DND-41 (cell line): Measurements from ENCODE around the gene AHCYL2.

Experiments
- ATAC-seq: fragments of 200-7000 bp; cut with Tn5 transposase; 3 replicates; pipeline ENCODE4 v1.9.1; 2021; ENCODE audit warnings: low read depth; ENCODE audit not compliant: insufficient read depth
- DNase-seq: peaks from one replicate; pipeline ENCODE4 v3.0.0-alpha.2; 2020
- H2AFZ ChIP-seq: 2 replicates; pipeline ENCODE4 v1.6.0; 2012; ENCODE audit warnings: low read depth, low read length
- H3K27ac ChIP-seq: 2 replicates; pipeline ENCODE4 v1.5.1; 2012; ENCODE audit warnings: low read length, inconsistent platforms
- H3K27me3 ChIP-seq: fragments of 200-600 bp; sonication (generic); 2 replicates; pipeline ENCODE4 v1.6.0; 2012; ENCODE audit warnings: low read length, mild to moderate bottlenecking, inconsistent platforms; ENCODE audit not compliant: insufficient read depth, poor library complexity
- H3K36me3 ChIP-seq: 2 replicates; pipeline ENCODE4 v1.5.1; 2012; ENCODE audit warnings: low read length, inconsistent platforms; ENCODE audit not compliant: insufficient read depth
- H3K4me1 ChIP-seq: 2 replicates; pipeline ENCODE4 v1.5.1; 2012; ENCODE audit warnings: mild to moderate bottlenecking, low read length; ENCODE audit not compliant: insufficient read depth
- H3K4me2 ChIP-seq: 2 replicates; pipeline ENCODE4 v1.6.0; 2012; ENCODE audit warnings: mild to moderate bottlenecking, moderate library complexity, low read length, inconsistent platforms; ENCODE audit not compliant: insufficient read depth
- H3K4me3 ChIP-seq, 2 experiments: fragments of 200-600 bp in 1 of 2; shearing (Covaris generic) in 1 of 2; 2 replicates each; pipeline ENCODE4 v1.5.1; 2012 to 2016; ENCODE audit warnings: inconsistent platforms in 2 of 2, low read length in 2 of 2, mild to moderate bottlenecking in 2 of 2, low read depth in 1 of 2, moderate library complexity in 1 of 2
- H3K79me2 ChIP-seq: 2 replicates; pipeline ENCODE4 v1.6.0; 2012; ENCODE audit warnings: low read length, inconsistent platforms; ENCODE audit not compliant: insufficient read depth
- H3K9ac ChIP-seq: 2 replicates; pipeline ENCODE4 v1.6.0; 2012; ENCODE audit warnings: low read depth, mild to moderate bottlenecking, inconsistent platforms, low read length, moderate library complexity
- H3K9me3 ChIP-seq: 2 replicates; pipeline ENCODE4 v1.5.1; 2012; ENCODE audit warnings: low read length, moderate library complexity, mild to moderate bottlenecking, inconsistent platforms; ENCODE audit not compliant: insufficient read depth, severe bottlenecking
- H4K20me1 ChIP-seq: 2 replicates; pipeline ENCODE4 v1.6.0; 2012; ENCODE audit warnings: low read length; ENCODE audit not compliant: insufficient read depth
- EZH2 ChIP-seq: IDR thresholded peaks from 3 replicates; pipeline ENCODE4 v1.6.1; 2012; ENCODE audit warnings: borderline replicate concordance, low read depth, mild to moderate bottlenecking, moderate library complexity, low read length, inconsistent platforms; ENCODE audit not compliant: severe bottlenecking
- TF ChIP-seq, protein P1 (sequence below): IDR thresholded peaks from 2 replicates; pipeline ENCODE4 v1.5.1; 2012; ENCODE audit warnings: borderline replicate concordance, low read length, moderate library complexity, mild to moderate bottlenecking; ENCODE audit not compliant: poor library complexity, severe bottlenecking; ENCODE audit errors: extremely low read depth

Gene AHCYL2

DNA sequence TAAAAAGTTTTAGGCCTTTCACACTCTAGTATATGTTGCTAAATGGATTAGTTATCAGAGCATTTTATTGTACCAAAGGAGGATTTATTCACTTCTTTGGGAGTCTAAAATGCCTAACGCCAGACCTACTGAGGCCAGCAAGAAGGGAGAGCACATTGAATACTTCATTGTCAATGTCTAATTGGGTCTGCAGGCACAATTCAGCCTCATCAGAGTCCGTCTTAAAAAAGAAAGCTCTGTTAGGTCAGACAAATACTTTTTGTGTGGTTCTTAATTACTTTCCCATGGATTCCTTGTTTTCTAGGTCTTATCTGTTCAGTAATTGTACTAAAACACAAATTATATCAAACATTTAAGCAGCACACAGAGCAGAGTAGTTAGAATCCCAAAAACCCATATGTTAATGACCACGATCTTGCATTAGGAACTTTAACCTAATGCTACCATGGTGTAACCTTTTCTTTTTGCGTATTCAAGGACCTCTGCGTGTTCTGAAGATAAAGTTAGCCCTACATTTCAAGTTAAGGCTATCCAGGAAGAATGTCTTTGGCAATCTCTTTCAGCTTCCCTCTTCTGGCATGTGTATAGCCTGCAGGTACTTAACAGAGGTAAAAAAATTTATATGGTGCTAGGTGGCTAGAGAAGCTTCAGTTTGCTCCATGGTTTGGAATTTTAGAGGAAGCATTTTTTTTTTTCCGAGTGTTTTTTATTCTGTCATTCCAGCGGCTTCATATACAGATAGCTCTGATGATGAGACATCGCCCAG, 163.7 kb downstream of the AHCYL2 start:
- H4K20me1 ChIP-seq = no peaks in the 10 kb centered on the region
- no peak for TF ChIP-seq EZH2
- TF ChIP-seq, protein P1, sequence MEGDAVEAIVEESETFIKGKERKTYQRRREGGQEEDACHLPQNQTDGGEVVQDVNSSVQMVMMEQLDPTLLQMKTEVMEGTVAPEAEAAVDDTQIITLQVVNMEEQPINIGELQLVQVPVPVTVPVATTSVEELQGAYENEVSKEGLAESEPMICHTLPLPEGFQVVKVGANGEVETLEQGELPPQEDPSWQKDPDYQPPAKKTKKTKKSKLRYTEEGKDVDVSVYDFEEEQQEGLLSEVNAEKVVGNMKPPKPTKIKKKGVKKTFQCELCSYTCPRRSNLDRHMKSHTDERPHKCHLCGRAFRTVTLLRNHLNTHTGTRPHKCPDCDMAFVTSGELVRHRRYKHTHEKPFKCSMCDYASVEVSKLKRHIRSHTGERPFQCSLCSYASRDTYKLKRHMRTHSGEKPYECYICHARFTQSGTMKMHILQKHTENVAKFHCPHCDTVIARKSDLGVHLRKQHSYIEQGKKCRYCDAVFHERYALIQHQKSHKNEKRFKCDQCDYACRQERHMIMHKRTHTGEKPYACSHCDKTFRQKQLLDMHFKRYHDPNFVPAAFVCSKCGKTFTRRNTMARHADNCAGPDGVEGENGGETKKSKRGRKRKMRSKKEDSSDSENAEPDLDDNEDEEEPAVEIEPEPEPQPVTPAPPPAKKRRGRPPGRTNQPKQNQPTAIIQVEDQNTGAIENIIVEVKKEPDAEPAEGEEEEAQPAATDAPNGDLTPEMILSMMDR = no peak
- no peaks in the 10 kb centered on the region for H3K9me3 ChIP-seq
- no peak overlapping the region for H2AFZ ChIP-seq
- no peaks in the 10 kb centered on the region for H3K27me3 ChIP-seq
- no peak overlapping the region for H3K4me3 ChIP-seq
- no peak overlapping the region for H3K9ac ChIP-seq
- H3K4me2 ChIP-seq = no peak overlapping the region
- H3K27ac ChIP-seq = no peak overlapping the region
- no peaks in the 10 kb centered on the region for H3K36me3 ChIP-seq
- ATAC-seq = no peak
- DNase-seq = no peak
- H3K4me1 ChIP-seq = no peaks in the 10 kb centered on the region
- no peaks in the 10 kb centered on the region for H3K79me2 ChIP-seq

DNA sequence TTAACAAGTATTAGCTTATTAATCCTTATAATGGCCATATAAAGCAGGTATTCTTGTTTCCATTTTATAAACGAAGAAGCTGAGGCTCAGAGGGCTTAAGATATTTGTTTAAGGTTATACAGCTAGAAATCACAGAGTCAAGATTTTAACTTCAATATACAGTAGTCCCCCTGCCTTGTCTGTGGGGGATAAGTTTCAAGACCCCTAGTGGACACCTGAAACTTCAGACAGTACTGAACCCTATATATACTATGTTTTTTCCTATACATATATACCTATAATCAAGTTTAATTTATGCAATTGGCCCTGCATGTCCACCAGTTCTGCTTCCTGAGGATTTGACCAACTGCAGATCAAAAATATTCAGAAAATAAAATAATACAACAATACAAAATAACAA, 165.0 kb downstream of the AHCYL2 start:
- no peaks in the 10 kb centered on the region for H4K20me1 ChIP-seq
- no peak for DNase-seq
- H3K79me2 ChIP-seq = no peaks in the 10 kb centered on the region
- no peak overlapping the region for H3K9ac ChIP-seq
- TF ChIP-seq, protein P1 = no peak
- no peak overlapping the region for H3K4me3 ChIP-seq
- H3K27me3 ChIP-seq = no peaks in the 10 kb centered on the region
- no peaks in the 10 kb centered on the region for H3K9me3 ChIP-seq
- ATAC-seq = no peak
- no peak overlapping the region for H3K4me2 ChIP-seq
- no peaks in the 10 kb centered on the region for H3K36me3 ChIP-seq
- H3K4me1 ChIP-seq = no peaks in the 10 kb centered on the region
- H2AFZ ChIP-seq = no peak overlapping the region
- no peak overlapping the region for H3K27ac ChIP-seq

DNA sequence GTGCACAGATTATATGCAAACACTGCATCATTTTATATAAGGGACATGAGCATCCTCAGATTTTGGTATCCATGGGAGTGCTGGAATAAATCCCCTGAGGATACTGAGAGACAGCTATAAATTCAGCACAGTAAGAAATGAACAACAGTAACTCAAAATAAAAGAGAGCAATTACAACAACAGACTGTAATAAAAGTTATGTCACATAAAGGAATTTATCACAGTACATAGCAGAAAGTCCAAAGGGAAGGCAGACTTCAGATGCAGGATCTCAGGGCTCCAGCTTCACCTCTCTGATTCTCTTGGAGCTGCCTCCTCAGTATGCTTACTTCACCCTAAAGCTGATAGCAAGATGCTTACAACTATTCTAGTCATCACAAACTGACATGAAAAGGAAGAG, 165.5 kb downstream of the AHCYL2 start:
- no peaks in the 10 kb centered on the region for H4K20me1 ChIP-seq
- H3K4me3 ChIP-seq = no peak overlapping the region
- H3K4me1 ChIP-seq = no peaks in the 10 kb centered on the region
- TF ChIP-seq EZH2 = no peak
- H3K27me3 ChIP-seq = no peaks in the 10 kb centered on the region
- no peak overlapping the region for H3K27ac ChIP-seq
- H3K9ac ChIP-seq = no peak overlapping the region
- DNase-seq = no peak
- H3K79me2 ChIP-seq = no peaks in the 10 kb centered on the region
- H3K9me3 ChIP-seq = no peaks in the 10 kb centered on the region
- no peaks in the 10 kb centered on the region for H3K36me3 ChIP-seq
- no peak overlapping the region for H3K4me2 ChIP-seq
- no peak for ATAC-seq
- no peak overlapping the region for H2AFZ ChIP-seq

DNA sequence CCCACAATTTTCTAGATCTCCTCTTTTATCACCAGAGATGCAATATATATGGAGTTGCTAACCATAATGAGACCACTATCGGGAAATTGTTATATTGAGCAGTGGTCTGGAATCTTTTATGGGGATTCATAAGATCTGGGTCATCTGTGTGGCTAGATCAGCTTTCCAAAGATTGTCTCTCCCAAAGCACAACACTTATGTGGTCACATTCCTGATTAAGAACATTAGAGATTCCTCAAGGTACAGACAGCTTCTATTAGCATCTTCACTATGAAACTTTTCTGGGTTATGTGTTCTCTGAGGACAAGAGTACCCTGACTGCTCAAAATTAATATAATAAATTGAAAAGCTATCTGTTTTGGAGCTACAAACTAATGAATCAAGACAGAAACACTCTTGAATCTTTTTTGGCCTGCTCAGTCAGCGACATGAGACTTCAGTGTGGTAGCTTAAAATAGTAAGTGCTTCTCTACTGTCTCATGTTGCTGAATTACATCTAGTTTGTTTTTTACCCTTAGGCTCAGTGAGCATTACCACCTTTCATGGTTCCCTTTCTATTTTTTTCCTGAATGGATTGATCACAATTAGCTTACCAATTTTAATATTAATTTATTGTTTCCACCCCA, 166.8 kb downstream of the AHCYL2 start:
- Histone ChIP-seq H3K9ac (no peak overlapping the region), H3K27me3 (no peaks in the 10 kb centered on the region), H4K20me1 (no peaks in the 10 kb centered on the region), H3K36me3 (no peaks in the 10 kb centered on the region), H3K27ac (no peak overlapping the region), H3K9me3 (no peaks in the 10 kb centered on the region), H3K4me3 (no peak overlapping the region), H3K4me2 (no peak overlapping the region), H3K4me1 (no peaks in the 10 kb centered on the region), H3K79me2 (no peaks in the 10 kb centered on the region), H2AFZ (no peak overlapping the region)
- DNase-seq = no peak
- no peak for ATAC-seq
- TF ChIP-seq, protein P1 = no peak
- TF ChIP-seq EZH2 = no peak
